HG02884 (cell line): Measurements from ENCODE around the gene HTRA1.

Experiments used
- ATAC-seq: cut with Tn5 transposase; IDR thresholded peaks from one replicate; pipeline ENCODE4 v1.9.1; 2021; ENCODE audit warnings: mild to moderate bottlenecking, moderate library complexity; ENCODE audit not compliant: unreplicated experiment

The HTRA1 gene

GRCh38 chr10:122473116-122473515, 11.8 kb downstream of the HTRA1 start:
- no peak for ATAC-seq

GRCh38 chr10:122474131-122474818, 12.9 kb downstream of the HTRA1 start:
- ATAC-seq: no peak

- ATAC-seq: no peak
Measured at GRCh38 chr10:122475100-122475499, 13.7 kb downstream of the HTRA1 start.

GRCh38 chr10:122475591-122476332, 14.4 kb downstream of the HTRA1 start:
- ATAC-seq: no peak

GRCh38 chr10:122476333-122476695, 15.0 kb downstream of the HTRA1 start:
- no peak for ATAC-seq

- ATAC-seq: no peak
Measured at GRCh38 chr10:122477436-122477835, 16.1 kb downstream of the HTRA1 start.

- ATAC-seq: no peak
Measured at GRCh38 chr10:122478971-122479370, 17.6 kb downstream of the HTRA1 start.

- ATAC-seq: no peak
Measured at GRCh38 chr10:122480146-122480833, 18.9 kb downstream of the HTRA1 start.

- no peak for ATAC-seq
Measured at GRCh38 chr10:122481296-122482056, 20.1 kb downstream of the HTRA1 start.

- ATAC-seq: no peak
Measured at GRCh38 chr10:122484276-122485060, 23.1 kb downstream of the HTRA1 start.

GRCh38 chr10:122485670-122486069, 24.3 kb downstream of the HTRA1 start:
- ATAC-seq: no peak

- ATAC-seq: no peak
Measured at GRCh38 chr10:122486406-122487080, 25.2 kb downstream of the HTRA1 start.

GRCh38 chr10:122487174-122487765, 25.9 kb downstream of the HTRA1 start:
- no peak for ATAC-seq

- ATAC-seq: no peak
Measured at GRCh38 chr10:122490268-122490667, 28.9 kb downstream of the HTRA1 start.

- ATAC-seq: no peak
Measured at GRCh38 chr10:122490786-122491680, 29.7 kb downstream of the HTRA1 start.

- no peak for ATAC-seq
Measured at GRCh38 chr10:122492006-122492405, 30.7 kb downstream of the HTRA1 start.

- ATAC-seq: no peak
Measured at GRCh38 chr10:122492999-122493481, 31.7 kb downstream of the HTRA1 start.

GRCh38 chr10:122493761-122494160, 32.4 kb downstream of the HTRA1 start:
- ATAC-seq: no peak
